Measurements from ENCODE around the gene GOLGA1.
"Not testable (repeated sequence)": the region's sequence is repeated elsewhere in the genome, so short reads cannot be mapped to it uniquely, and the experiment has no call there.

GOLGA1 gene

DNA sequence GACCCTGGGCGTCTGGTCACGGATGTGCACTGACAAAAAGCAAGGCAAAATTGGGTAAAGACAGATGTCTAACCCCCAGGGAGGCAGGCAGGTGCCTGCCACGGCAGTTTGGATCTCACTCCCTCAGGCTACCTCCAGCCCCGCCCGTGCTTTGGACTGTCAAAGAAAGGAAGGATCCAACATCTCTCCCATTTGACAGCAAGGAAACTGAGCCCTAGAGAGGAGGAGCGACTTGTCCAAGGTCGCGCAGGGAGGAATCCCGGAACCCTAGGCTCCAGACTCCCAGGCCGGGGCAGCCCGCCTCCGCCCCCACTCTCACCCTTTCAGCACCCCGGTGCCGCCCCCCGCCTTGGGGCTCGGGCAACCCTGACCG is 376 bp downstream of the GOLGA1 start:
- DNase-seq = no peak

DNA sequence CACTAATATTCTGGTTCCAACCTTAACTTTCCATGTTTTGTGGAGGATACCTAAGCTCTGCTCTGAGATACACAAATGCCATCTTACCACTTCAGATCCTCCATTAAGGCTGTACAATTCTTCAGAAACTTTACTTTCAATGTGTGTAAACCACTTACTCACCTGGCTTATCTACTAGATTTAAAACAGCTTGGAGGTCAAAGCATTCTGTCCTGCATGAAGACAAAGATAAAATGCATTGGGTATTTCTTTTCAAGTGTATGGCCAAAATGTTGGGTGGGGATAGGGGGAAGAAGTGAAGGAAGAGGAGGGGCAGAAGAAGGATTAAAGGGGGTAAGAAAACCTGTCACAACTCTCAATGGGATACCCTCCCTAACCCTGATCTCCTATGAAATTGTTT is 939 bp downstream of the GOLGA1 start:
- no peak for DNase-seq

DNA sequence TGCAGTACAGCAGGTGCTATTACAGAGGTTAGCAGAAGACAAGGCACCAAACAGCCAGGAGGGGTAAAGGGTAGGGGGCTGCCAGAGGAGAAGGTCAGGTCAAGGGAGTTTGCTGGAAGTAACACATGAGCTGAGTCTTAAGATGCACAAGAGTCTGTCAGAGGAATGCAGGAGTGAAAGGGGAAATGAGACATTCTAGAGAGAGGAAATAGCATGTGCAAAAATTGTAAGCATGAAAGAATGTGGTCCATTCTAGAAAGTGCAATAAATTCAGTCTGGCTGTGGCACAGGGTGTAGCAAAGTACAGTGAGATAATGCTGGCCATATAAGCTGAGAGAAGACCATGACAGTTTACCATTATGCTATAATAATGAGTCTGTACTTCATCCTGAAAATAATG is 6.6 kb downstream of the GOLGA1 start:
- no peak for DNase-seq

DNA sequence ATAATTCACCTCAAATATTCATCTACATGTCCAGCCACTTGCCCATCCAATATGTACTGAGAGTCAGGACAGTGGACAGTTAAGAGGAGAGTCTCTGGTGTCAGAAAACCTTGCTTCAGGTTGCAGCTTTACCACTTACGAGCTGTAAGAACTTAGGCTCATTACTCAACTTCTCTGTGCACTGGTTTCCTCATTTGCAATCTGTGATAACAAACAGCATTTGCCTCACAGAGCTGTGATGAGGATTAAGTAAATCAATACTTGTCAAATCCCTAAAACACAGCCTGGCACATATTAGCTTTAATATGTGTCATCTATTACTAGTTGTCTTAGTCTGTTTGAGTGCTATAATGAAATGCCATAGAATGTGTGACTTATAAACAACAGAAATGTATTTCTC is 8.6 kb downstream of the GOLGA1 start:
- no peak for DNase-seq

DNA sequence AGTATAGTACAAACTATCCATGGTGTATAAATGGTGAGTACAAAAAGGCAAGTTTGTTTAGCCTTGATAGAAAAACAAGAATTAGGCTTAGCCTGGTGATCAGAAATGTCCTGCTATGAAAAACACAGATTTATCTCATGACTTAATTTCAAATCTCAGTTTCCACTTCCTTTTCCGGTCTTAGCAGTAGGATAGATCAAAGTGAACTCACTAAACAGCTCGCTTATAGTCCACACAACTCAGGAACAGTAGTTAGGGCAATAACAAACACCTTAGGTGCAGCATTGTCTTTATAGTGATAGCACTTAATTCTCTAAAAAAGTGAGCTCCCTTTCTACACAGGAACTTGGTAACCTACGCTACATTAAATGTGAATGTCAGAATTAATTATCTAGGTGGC is 11.4 kb downstream of the GOLGA1 start:
- no peak for DNase-seq

DNA sequence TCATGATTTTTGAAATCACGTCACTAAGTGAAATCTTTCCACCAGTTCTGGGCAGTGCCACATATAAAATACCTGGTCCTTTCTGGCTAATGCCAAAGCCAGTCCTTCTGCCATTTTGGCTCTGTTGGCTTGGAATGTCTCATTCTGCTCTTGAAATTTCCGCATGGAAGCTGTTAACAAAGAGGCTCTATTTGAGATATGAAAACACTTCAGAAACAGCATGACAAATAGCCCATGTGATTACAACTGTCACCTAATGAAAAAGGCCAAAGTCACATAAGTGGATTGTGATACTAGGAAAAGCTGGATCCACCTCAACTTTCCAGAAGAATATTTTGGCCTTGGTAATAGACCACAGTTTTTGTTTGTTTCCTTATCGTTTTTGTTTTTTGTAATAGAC is 12.8 kb downstream of the GOLGA1 start:
- DNase-seq = no peak

DNA sequence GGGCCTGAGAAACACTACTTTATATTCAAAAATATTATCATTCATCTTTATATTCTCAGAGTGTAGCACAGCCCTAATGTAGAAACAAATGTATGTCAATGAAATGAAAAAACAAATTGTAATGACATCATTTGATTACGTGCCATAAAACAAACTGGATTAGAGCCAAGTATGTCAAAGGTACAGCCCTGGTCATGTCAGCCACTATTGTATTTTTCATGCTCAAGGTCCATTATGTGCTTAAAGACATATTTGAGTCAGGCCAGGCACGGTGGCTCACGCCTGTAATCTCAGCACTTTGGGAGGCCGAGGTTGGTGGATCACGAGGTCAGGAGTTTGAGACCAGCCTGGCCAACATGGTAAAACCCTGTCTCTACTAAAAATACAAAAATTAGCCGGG is 20.5 kb downstream of the GOLGA1 start:
- DNase-seq = not testable (repeated sequence)

DNA sequence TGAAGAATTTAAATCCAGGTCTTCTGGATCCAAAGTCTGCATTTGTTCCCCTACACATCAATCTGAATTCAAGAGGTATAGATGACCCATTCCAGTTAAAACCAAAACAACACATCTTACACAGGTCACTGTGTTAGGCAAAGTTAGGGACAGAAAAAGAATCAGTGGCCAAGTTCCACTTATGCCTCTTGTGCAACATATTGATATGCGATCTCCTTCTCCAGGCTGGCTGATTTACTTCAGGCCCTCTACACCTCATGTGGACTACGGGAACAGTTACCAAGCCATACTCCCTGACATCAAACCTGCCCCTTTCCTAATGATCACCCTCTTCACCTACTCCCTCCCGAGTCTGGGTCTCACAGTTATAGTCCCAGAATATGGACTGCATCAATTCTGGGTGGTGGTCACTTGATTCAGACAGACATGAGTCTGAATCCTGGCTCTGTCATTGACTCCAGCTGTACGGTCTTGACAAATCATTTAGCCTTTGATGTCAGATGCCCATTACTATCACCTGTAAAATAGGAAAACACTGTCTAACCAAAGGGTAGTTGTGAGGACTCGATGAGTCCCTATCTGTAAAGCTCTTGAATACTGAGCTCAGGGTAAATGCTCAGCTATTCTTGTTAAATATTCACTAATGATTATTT is 26.0 kb downstream of the GOLGA1 start:
- no peak for DNase-seq

DNA sequence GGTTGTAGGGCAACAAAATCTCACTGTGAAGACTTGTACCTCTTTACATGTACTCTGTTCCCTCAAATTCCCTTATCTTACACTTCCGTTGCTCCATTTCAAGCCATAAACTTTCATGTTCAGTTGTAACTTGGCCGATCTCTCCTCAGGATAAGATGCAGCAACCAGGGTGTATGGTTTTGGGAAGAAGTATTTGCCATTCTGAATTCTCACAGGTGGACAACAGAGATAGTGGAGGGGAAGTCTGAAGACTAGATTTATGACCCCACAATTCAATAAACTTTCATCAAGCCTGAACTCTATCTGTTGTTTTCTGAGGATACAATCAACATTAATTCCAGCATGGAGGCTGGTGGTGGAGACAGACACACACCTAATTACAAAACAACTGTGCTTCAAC is 27.5 kb downstream of the GOLGA1 start:
- no peak for DNase-seq

DNA sequence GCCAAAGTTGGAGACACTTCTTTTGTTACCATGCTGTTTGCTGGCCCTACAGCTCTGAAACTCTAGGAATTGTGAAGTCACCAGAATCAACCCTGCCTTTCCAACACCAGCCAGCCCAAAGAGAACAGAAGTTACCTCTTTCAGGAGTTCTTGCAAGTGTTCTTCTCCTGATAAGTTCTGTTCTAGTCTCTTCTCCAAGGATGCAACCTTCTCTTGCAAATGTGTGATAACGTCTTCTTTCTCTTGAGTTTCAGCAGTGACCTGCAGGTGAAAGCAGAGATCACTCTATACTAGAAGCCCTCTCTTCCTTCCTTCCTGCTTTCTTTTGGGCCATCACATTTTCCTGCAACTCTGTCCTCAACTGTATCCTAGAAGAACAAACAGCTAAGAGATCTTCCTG is 29.1 kb downstream of the GOLGA1 start:
- DNase-seq = no peak

DNA sequence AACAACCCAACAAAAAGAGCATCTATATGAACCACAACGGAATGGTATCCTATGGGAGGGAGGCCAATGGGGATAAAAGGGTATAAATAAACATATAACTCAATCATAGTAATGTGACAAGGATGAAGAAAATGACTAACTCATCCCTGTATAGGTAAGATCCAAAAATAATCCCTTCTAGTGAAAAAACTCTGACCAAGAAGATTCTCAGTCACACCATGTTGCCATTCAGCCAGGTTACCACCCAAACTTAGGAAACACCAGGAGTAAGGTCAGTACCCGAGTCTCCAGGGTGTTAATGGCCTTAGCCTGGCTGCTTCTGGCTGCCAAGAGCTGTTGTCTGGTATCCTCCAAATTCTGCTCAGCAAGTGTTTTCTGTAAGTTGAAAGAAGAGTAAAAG is 32.8 kb downstream of the GOLGA1 start:
- DNase-seq = no peak

DNA sequence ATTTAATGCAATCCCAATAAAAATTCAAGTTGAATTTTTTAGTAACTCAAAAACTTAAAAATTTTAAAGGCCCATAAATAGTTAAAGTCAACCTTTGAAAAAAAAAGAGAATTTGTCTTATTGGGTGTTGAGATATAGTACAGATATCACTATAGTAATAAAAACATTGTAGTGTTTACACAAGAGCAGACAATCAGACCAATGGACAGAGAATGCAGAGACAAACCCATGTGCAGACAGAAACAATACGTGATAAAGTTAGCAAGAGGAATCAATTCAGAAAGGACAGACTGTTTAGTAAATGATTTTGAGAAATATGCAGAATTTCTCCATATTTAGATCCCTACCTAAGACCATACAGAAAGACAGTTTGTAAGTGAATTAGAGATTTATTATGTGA is 33.9 kb downstream of the GOLGA1 start:
- no peak for DNase-seq

DNA sequence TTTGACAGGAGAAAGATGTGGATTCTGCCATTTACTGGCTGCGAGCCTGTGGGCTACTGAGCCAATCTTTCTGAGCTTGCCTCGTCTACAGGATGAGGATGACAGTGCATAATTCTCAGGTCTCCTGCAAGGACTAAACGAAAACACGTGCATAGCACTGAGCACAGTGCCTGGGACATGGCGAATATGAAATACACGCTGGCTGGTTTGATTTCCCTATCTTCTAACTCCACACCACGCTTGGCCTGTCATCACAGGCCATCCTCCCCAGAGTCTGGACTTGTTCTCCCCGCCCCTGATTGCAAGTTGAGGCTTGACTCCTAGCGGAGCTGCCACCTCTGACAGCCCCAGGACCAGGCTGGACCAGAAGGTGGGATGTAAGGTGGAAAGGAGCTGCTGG is 41.0 kb downstream of the GOLGA1 start:
- DNase-seq = no peak

DNA sequence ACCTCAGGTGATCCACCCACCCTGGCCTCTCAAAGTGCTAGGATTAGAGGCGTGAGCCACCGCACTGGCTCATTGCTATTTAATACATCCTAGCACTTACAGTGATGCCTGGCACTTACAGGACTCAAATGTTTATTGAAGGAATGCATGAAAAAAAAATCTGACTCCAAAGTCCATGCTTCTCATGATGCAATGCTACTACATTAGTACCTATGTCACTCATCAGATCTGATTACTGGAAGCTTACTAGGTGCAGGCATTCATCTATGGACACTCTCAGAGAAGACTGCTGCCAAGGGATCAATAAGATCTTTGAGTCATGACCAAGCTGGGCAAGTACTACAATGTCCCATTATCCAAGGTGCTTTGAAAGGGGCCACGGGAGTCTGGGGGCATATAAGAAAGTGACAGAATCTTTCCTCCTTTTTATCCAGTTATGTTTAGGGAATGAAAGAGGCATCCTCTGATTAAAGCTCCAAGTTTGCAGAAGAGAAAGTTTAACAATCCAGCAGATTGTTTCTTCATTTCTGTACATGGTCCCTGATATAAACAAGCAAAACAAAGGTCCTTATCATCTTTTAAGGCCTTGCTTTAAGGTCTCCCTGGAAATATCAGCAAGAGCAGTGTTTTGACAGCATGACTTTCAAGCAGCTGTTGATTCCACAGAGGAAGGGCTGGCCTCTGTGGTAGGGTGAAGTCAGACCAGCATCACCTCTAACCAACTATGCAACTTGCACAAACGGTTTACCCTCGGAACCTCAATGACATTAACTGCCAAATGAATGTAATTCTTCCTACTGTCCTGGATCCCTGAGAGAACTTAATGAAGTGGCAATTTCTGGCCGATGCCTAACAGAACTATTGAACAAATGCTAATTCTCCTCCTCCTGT is 43.1 kb downstream of the GOLGA1 start:
- no peak for DNase-seq

DNA sequence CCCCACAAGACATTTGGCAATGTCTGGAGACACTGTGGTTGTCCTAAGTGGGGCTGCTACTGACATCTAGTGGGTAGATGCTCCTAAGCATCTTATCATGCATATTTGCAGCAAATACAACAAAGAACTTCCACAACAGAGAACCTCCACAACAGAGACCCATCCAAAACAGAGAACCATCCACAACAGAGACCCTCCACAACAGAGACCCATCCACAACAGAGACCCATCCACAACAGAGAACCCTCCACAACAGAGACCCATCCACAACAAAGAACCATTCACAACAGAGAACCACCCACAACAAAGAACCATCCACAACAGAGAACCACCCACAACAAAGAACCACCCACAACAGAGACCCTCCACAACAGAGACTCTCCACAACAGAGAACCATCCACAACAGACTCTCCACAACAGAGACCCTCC is 46.1 kb downstream of the GOLGA1 start:
- DNase-seq = no peak

DNA sequence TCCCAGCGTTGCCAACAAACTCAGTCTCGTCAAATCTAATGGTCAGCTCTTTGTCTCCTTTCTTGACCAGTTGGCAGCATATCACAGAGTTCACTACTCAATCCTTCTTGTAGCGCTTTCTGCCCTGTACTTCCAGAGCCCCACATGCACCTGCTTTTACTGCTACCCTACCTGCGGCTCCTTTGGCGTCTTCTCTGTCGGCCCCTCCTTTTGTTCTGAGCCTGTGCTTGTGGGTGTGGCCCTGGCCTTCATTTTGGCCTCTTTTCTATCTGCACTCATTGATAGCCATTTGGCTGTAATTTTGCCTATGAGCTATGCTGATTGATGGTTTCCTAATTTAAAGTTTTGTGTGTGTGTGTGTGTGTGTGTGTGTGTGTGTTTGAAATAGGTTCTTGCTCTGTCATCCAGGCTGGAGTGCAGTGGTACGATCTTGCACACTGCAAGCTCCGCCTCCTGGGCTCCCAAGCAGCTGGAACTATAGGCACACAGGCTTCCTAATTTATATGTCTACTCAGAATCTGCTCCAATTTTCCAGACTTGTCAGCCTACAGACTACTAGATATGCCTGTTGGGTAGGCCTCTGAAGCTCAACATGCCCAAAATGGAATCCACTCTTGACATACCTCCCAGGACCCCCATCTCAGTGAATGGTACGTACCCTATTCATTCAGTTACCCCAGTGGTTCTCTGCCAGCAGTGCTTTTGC is 46.7 kb downstream of the GOLGA1 start:
- no peak for DNase-seq

DNA sequence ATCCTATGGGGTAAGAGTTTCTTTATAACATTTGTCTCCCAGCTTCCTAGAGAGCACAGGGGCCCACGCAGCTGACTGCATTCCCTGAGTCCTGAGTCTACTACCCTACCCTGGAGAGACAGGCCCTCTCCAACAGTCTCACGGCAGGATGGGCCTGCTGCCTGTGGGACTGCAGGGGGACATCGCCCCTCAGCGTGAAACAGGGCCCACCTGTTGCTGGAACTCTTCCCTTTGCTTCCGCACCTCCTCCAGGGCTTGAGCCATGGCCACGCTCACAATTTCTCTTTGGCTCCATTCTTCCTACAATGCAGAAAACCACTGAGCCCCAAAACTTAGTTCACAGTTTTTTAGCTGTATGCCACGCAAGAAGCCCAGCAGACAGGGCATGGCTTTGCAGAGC is 50.7 kb downstream of the GOLGA1 start:
- no peak for DNase-seq

DNA sequence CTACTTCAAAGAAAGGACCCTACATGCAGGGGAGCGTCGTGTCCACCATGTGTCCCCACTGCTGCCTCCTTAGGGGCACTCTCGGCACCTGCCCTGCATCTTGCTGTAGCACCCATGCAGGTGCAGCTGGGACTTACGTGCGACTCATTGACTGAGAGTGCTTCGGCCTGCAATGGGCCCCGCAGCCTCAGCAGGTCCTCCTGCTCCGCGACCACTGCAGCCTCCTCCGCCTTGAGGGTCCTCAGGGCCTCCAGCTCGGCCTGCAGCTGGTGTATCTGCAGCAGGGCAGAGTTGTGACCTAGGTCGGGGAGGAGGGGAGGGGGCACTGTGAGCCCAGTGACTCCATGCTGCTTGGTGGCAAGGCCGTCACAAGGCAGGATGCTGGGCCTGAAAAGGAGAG is 51.9 kb downstream of the GOLGA1 start:
- DNase-seq = no peak

DNA sequence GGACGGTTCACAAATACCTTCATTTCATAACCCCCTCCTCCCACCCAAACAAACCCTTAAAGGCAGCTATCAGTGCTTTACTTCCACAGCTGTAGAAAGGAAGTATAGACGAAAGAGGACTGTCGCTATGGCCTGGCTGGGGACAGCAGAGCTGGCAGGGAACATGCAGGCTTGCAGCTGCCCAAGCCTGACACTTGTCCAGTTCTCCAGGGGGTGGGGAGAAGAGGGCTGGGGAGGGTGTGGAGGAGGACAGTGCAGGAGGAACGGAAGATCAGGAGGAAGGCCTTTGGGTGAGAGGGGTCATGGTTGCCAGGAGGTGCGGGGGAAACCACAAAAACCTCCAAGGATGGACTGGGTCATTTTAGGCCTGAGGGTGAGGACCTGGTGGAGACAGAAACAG is 53.1 kb downstream of the GOLGA1 start:
- no peak for DNase-seq

DNA sequence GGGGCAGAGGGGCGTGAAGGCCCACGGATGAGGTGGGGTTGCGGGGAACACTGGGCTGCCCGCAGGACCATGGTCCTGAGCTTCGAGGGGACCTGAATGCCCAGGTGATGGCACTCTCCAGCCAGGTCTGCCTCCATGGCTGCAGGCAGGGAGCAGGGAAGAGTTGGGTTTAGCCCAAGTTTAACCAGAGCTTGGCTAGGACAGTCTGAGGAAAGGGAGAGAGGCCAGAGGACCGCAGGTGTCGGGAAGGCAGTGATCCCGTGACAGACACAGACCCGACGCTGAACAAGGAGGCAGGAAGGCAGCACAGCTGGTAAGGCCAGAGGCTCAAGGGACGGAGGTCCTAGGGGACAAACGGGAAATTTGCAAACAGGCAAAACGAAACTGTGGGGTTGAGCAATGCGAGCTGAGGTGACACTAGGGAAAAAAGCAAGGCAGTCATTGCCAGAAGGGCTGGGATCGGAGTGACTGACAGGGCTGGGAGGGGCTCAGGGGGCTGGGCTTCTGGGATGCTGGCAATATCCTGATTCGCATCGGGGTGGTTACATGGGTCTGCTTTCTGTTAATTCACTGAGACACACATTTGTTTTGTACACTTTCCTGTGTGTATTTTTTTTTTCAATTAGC is 53.9 kb downstream of the GOLGA1 start:
- no peak for DNase-seq

DNA sequence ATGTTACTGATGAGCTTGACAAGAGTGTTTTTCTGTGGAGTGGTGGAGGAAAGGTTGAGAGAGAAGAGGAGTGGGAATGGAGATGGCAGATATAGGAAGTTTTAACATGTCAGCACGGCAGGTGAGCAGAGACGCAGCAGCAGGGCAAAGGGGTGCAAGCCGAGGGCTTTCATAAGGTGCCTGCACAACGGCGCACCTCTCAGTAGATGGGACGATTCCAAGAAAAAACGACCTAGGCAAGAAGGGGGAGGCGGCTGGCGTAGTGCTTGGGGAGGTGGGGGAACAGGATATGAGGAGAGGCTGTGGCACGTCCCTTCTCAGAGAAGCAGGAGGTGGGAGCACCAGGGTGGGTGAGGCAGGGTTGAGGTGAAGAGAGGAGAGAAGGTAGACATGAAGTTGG is 54.4 kb downstream of the GOLGA1 start:
- DNase-seq = no peak

DNA sequence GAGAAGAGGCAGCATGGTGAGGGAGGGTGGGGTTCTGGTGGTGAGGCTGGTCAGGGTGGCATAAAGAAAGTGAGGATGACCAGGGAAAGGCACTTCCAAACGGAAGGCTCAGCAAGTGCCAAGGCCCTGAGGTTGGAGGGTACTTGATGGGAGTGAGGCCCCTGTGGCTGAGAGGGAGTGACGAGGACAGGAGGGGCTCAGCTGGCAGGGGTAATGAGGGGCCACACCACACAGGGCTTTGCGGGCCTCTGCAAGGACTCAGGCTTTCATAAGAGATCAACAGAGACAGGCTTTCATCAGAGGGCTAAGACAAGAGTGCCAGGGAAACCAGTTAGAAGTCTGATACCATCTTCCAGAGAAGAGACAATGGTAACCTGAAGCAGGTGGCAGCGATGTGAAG is 55.3 kb downstream of the GOLGA1 start:
- DNase-seq = no peak

DNA sequence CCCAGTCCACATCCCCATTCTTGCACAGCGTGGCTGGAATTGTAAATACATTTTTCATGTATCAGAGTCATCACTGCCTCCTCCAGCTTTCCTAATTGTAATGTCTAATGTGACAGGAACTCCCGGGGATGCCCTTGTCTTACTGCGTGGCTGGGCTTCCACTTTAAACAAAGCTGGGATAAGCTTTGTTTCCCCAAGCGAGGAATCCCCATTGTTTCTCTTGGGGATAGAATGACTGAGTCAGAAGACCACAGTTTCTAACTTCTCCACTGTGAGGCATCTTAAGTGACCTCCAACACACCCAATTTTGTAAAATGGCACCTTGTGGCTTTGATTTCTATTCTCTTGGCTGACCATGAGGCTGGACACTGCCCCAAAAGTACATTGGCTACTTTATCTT is 56.5 kb downstream of the GOLGA1 start:
- DNase-seq = no peak

DNA sequence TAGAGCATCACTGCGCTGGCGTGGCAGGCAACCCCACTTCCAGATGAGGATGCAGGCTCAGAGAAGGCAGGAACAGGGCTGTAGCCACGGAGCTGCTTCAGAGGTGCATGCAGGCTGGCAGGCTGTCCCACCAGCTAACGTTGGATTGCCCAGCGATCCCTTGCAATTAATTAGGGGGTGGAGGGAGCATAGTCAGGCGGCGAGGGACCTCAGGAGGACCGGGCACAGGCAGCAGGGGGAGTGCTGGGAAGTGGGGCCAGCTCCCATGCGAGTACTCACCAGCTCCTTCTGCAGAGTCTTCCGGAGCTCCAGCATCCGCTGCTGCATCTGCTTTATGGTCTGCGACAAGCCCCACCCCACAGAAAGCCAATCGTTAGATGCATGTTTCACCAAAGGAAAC is 58.7 kb downstream of the GOLGA1 start:
- no peak for DNase-seq
